Right ventricle myocardium inferior (tissue), 1 donor: ENCODE measurements around the gene CCL4L2. TPM values are rescaled to one million over a fixed set of nuclear protein-coding genes. Genes with fewer than 3 reads are reported as not detected.
A peak's percentile ranks its signal among the peaks of the same experiment; 100 is the strongest.
"Not testable (repeated sequence)": the region's sequence is repeated elsewhere in the genome, so short reads cannot be mapped to it uniquely, and the experiment has no call there.

Source experiments
- ATAC-seq: fragments of 200-7000 bp; cut with Tn5 transposase; one replicate; pipeline ENCODE4 v1.9.1; 2020; ENCODE audit warnings: mild to moderate bottlenecking, moderate library complexity
- DNase-seq: peaks from one replicate; pipeline ENCODE4 v3.0.0; 2021; ENCODE audit errors: missing footprints
- intact Hi-C: fragments of 100-400 bp; cut with DNase I; formaldehyde crosslinking; loops from one replicate; pipeline ENCODE4 v1.11.0; 2022
- total RNA-seq: library from RNA; stranded (reverse); fragmentation: NEBNext Ultra II Directional; extraction: Animal tissue kit (Norgen Biotek cat#: 25700); gene quantifications from one replicate; pipeline ENCODE4 v1.2.1, GENCODE V29; 2021
- donor health status: DM: no; HTN: yes; CAD: no; lungs with severe emphysema.

CCL4L2 gene
- total RNA-seq, 1 donor from 2014 or later = not detected

GRCh38 chr17:36194147-36194831 is 16.6 kb upstream of the CCL4L2 start:
- intact Hi-C loops, ATAC-seq, DNase-seq: not testable (repeated sequence)

- intact Hi-C loops, DNase-seq: not testable (repeated sequence)
Observed at GRCh38 chr17:36194832-36195433, 15.9 kb upstream of the CCL4L2 start.

GRCh38 chr17:36195434-36196130 is 15.3 kb upstream of the CCL4L2 start:
- no peak for DNase-seq
- no peak for ATAC-seq
- intact Hi-C loops = no loop called here

More at GRCh38 chr17:36194832-36195433, 15.9 kb upstream of the CCL4L2 start:
- ATAC-seq = not testable (repeated sequence)

GRCh38 chr17:36196131-36196486 is 14.8 kb upstream of the CCL4L2 start:
- ATAC-seq (no peak), DNase-seq (no peak)
- intact Hi-C loops = no loop called here

GRCh38 chr17:36197387-36197703 is 13.5 kb upstream of the CCL4L2 start:
- ATAC-seq (no peak), DNase-seq (no peak)
- intact Hi-C loops = no loop called here

- DNase-seq (no peak), ATAC-seq (no peak)
- intact Hi-C loops = no loop called here
Observed at GRCh38 chr17:36198831-36199465, 11.9 kb upstream of the CCL4L2 start.

GRCh38 chr17:36201102-36201501 is 9.8 kb upstream of the CCL4L2 start:
- intact Hi-C loops, ATAC-seq, DNase-seq: not testable (repeated sequence)

DNA sequence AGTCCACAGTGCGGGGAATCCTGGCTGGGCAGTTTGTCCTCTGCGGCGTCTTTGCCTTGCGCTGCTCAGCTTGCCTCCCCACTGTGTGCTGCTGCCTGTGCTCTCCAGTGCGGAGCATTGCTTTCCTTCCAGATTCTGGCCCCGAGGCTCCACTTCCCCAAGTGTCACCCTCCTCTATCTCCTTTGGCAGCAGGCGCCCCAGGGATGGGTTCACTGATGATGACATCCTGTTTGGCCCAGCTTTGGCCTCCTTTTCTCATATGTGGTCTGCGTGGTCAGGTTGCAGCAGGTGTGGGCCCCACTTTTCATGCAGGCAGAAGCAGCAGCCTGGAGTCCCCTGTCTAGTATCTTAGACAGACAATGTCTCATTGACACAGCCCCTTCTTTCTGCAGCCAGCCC is 9.4 kb upstream of the CCL4L2 start:
- ATAC-seq, intact Hi-C loops, DNase-seq: not testable (repeated sequence)

DNA sequence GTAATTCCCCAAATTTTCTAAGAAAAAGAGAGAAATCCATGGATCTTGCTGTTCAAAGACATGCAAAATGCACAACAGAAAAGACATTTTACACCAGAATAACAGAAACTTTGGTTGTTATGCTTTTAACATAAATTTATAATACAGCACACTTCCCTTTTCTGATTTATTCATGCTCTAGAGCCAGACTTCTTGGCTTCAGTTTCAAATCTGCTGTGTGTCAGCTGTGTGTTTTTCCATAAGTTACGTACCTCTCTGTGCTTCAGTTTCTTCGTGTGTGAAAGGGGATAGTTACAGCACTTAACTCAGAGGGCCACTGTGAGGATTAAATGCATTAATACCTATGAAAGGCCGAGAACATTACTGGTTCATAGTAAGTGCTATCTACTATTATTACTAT is 7.5 kb upstream of the CCL4L2 start:
- intact Hi-C loops = no loop called here
- no peak for DNase-seq
- no peak for ATAC-seq

DNA sequence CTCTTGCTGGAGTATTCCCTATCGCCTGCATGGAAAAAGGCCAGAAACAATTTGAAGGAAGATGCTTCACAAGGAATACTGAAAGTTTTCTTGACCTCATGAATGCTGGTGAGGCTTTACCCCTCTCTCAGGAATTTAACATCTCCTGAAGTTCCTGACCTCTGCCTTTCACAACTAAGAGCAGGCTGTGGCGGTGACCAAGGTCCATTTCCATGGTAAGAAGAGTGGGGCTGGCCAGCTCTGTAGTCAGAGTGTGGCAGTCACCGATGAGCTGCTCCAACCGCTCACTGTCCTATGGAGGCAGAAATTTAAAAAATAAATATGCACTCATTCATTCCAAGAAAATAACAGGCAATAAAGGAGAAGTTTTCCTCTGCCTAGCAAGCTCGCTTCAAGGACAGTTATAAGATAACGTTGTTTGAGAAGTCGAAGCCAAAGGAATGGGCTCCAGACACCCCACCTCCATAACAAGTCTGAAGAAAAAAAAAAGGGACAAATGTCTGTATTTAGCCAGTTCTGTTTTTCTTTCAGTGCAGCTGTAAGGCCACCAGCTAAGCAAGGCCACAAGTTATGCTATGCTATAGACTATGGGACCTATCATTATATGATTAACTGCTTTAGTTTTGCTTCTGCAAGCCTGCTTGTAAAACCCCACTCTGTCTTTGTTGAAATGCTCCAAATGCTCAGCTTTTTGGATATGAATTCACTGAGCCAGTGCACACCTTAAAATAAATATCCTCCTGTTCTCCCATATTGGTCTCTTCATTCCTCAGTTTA is 6.0 kb upstream of the CCL4L2 start:
- intact Hi-C loops = no loop called here
- DNase-seq (no peak), ATAC-seq (no peak)

- DNase-seq (no peak), ATAC-seq (no peak)
- intact Hi-C loops = no loop called here
Observed at GRCh38 chr17:36205637-36206485, 5.0 kb upstream of the CCL4L2 start.

DNA sequence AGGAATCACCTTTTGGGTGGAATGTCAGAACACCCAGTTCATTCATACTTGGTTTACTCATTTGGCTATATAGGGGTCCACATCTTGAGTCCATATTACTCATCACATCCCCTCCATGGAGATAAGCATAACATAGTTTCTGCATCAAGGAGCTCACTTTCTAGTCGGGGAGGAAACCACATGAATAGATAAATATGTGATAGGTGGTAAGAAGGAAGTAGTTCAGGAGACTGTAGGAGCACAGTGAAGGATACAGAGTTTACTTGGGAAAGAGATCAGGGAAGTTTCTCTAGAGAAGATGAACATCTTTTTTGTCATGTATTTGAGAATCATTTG is 4.4 kb upstream of the CCL4L2 start:
- DNase-seq, ATAC-seq, intact Hi-C loops: not testable (repeated sequence)

DNA sequence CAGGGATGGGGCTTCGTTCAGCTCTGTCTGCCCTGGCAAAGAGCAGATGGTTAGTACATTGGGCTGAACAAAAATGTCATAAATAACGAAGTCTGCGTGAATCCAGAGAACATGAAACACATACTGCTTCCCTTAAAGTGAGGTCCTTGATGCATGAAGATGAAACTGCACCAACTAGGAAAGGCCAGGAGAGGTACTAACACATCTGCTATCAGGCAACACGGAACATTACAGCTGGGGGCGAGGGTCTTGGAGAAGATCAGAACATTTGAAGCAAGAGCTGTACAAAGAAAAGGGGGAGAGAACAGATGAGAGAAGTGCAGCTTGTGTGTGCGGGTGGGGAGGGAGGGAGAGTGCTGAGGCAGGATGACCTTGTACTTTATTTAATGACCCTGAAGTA is 3.5 kb upstream of the CCL4L2 start:
- DNase-seq, ATAC-seq, intact Hi-C loops: not testable (repeated sequence)

DNA sequence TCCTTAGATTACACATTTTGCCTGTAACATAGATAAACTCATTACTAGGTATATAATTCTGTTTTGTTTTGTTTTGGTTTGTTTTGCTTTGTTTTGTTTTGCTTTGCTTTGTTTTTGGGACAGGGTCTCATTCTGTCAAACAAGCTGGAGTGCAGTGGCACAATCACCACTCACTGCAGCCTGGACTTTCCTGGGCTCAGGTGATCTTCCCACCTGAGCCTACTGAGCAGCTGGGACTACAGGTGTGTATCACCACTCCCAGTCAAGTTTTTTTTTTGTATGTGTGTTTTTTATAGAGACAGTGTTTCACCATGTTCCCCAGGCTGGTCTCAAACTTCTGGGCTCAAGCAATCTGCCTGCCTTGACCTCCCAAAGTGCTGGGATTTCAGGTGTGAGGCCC is 1.3 kb upstream of the CCL4L2 start:
- DNase-seq = peak; percentile 22
- no peak for ATAC-seq
- intact Hi-C loops = no loop called here

GRCh38 chr17:36211484-36212271 is 815 bp downstream of the CCL4L2 start:
- ATAC-seq, intact Hi-C loops: not testable (repeated sequence)
- peak; percentile 71 for DNase-seq

DNA sequence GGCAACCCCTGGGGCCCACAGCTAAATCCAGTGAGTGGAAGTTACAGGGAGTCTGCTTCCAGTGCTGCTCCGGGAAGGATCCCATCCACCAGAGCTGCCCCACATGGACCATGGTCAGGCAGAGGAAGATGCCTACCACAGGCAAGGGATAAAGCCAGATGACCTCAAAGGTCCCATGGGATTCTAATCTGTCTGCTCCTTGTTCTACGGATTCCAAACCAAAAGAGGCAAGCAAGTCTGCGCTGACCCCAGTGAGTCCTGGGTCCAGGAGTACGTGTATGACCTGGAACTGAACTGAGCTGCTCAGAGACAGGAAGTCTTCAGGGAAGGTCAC is 1.4 kb downstream of the CCL4L2 start:
- intact Hi-C loops = no loop called here
- DNase-seq (no peak), ATAC-seq (no peak)

DNA sequence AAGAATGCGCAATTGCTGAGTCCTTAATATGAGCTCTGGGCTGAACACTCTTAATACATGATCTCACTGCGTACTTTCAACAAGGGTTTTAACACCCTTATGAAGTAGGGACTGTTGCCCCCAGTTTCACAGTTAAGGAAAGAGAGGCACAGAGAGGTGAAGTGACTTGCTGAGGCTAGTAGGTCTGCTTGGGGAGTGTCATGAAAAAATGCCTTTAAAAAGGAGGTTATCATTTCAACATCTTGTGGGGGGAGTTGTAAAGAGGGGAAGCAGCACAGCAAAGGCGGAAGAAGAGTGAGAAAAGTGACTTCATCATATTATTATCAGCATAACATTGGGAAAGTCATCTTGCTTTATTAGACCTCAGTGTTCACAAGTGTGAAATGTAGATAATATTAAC is 2.1 kb downstream of the CCL4L2 start:
- DNase-seq (no peak), ATAC-seq (no peak)
- intact Hi-C loops = no loop called here

GRCh38 chr17:36213695-36214094 is 2.8 kb downstream of the CCL4L2 start:
- DNase-seq (no peak), ATAC-seq (no peak)
- intact Hi-C loops = no loop called here
